ENCODE data around the gene ZCCHC24.

Gene ZCCHC24

DNA sequence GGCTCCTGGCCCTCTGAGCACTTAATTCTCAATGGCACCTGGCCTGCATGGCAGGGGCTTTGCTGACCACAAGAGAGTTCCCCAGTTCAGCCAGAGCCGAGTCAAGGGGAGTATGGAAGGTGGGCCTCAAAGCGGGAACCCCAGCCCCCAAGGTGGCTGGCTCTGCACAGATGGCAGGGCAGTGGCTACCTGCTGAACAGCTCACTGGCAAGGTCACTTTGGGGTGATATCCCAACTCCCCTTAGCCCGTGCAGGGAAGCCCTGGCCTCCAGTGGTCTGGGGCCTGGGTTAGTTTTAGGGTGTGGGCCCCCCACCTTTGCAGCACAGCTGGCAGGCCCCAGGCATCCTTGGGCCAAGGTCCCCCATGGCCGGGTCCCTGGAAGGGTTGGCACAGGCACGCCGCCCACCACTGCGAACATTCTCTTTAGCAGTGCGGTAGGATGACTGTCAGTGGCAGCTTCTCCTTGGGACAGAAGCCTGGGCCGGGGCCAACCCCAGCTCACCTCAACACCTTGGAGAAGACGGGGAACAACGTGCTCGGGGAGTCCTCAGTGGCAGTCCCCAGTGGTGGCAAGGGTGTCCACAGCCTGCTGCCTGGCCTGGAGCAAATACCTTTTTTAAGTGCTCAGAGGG is 61.3 kb downstream of the ZCCHC24 start:
- no peak for DNase-seq (ENCODE audit: low spot score)

DNA sequence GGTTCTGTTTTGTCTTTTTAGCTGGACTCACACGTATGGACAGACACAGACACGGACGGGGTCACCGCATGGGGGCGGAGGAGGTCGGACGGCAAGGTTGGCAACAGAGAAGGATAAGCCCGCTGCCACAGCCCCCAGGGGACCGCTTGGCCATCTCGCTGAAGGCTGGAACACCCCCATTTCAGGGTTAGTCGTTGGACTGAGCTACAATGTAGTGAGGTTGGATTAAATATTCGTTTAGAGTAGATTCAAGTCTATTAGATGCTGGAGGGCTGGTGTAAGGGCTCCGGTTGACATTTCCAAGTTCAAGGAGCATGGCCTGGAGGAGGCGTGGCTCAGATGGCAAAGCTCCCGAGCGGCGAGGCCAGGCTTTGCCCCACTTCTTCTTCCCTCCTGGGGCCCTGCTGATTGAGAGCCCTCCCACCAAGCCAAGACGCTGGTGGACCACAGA is 62.9 kb downstream of the ZCCHC24 start:
- no peak for DNase-seq (ENCODE audit: low spot score)

DNA sequence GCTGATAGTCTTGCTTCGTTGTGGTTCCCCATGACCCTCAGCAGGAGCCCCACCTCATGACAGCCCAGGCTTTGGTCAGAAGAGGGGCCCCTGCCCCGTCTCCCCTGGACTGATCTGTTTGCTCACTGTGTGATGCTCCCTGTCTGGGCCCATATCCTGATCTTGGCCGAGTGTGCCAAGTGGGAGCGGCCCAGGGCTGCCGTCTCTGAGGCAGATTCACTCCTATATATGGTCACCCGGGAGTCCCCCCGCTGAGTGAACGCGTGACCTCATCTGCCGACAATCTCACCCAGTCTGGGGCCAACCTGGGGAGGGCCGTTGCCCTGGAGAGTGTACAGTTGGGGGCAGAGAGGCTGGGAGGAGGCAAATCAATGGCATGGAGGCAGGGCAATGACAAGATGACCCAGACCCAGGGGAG is 63.6 kb downstream of the ZCCHC24 start:
- no peak for DNase-seq (ENCODE audit: low spot score)

DNA sequence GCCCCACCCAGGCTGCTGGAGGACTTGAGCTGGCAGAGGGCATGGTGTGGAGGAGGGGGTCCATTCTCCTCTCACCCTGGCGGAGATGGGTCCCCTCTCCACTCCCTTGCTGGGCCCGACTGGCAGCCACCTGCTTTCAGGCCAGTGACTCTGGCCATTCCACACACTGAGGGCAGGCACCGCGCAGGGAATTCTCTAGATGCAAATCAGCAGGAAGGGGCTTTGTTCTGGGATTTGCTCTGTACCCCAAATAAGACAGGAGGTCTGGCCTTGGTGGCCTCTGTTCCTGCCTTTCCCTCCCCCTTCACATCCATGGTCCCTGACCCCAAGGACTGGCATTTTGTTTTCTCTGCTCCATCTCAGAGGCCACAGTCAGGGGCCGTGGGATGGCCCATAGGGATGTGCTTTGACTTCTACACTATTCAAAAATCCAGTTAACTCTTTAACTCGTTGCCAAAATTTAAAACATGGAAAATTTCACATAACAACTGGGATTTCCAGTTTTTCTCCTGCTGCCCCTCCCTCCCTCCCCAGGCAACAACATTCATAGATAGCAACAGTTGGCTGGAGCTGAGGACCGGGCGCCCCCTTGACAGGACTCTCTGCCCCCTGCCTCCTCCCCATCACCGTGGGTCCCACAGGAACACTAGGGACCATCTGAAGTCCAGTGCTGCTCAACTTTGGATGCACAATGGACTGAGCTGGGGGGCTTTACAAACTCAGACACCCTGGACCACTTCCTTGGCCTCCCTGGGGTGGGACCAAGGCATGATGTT is 64.3 kb downstream of the ZCCHC24 start:
- DNase-seq (ENCODE audit: low spot score) = no peak

DNA sequence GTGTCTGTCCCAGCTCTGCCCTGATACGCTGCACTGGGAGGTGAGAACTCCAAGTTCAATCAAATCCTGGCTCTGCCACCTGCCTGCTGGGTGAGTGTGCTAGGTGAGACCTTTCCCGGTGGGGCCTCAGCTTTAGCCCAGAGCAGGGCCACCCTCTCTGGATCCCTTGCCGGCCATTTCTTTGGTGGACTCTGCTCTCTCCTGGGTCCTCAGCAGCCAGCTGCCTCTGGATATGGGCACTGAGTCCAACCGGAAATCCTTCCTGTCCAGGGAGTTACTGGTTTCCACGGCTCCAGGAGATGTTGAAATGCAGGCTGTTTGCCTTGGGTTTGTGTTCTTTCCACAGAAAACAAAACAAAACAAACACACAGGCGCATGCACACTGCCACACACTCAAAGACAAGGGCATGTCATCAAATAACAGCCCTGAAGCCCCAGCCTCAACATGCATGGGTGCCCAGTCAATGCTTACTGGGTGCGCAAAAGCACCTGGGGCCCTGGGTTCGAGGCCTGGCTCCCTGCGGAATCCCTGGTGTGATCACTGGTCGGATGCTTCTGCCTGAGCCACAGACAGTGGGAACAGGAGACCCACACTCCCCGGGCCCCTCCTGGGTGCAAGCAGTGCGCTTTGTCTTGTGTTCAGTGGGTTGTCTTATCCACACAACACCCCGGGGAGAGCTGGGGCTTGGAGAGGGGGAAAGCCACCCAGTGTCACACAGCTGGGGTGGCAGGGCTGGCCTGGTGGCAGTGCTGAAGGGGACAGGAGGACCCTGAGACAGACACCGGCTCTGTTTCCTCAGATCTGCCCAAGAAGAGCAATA is 65.1 kb downstream of the ZCCHC24 start:
- no peak for DNase-seq (ENCODE audit: low spot score)

DNA sequence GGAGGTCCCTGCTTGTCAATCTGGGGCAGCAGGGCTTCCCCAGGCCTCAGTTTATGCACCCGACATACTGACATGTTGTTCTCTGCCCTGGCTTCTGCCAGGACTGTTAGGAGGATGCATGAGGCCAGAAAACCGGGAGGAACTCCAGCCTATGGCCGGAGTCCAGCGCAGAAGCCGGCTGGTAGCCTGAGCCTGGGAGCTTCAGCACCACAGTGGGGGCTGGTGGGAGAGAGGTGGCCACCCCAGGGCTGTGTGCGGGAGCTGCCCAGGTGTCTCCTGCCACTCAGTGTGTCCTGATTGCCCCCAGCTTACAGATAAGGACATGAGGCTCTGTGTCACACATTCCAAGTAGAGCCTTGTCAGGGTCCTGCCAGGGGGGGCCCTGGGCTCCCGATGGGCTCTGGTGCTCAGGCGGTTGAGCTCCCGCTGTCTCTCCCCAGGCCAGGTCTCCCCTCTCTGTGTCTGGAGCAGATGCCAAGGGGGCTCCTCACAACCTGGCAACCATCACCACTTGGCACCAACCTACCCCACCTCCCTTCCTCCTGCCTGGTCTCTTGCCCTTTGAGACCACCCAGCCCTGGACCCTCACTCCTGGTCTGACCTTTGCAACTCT is 65.8 kb downstream of the ZCCHC24 start:
- no peak for DNase-seq (ENCODE audit: low spot score)

GRCh38 chr10:79378647-79379511 is 66.5 kb downstream of the ZCCHC24 start:
- DNase-seq (ENCODE audit: low spot score) = no peak

- DNase-seq (ENCODE audit: low spot score) = no peak
Measured at GRCh38 chr10:79378383-79378646, 67.1 kb downstream of the ZCCHC24 start.

GRCh38 chr10:79377557-79378382 is 67.7 kb downstream of the ZCCHC24 start:
- DNase-seq (ENCODE audit: low spot score) = no peak

DNA sequence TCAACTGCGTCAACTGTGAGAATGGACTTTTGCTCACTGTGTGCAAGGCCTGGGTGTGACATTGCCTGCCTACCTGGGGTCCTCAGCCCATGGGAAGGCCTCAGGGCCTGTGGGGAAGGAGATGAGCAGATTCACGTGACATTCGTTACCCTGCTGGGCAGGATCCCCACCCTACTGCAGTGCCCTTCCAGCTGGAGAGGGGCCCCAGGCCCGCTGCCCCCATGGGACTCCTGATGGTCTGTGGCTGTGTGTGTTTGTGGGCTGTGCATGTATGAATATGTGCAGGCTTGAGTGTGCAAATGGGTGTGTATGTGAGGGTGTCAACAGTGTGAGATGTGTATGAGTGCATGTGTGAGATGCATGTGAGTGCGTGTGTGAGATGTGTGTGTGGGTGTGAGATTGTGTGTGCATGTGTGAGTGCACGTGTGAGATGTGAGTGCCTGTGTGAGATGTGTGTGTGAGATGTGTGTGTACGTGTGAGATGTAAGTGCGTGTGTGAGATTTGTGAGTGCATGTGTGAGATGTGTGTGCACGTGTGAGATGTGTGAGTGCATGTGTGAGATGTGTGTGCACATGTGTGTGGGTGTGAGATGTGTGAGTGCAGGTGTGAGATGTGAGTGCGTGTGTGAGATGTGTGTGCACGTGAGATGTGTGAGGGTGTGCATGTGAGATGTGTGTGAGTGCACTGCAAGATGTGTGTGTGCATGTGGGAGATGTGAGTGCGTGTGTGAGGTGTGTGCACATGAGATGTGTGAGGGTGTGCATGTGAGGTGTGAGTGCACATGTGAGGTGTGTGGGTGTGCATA is 68.5 kb downstream of the ZCCHC24 start:
- DNase-seq (ENCODE audit: low spot score) = no peak

GRCh38 chr10:79376078-79376628 is 69.3 kb downstream of the ZCCHC24 start:
- no peak for DNase-seq (ENCODE audit: low spot score)

DNA sequence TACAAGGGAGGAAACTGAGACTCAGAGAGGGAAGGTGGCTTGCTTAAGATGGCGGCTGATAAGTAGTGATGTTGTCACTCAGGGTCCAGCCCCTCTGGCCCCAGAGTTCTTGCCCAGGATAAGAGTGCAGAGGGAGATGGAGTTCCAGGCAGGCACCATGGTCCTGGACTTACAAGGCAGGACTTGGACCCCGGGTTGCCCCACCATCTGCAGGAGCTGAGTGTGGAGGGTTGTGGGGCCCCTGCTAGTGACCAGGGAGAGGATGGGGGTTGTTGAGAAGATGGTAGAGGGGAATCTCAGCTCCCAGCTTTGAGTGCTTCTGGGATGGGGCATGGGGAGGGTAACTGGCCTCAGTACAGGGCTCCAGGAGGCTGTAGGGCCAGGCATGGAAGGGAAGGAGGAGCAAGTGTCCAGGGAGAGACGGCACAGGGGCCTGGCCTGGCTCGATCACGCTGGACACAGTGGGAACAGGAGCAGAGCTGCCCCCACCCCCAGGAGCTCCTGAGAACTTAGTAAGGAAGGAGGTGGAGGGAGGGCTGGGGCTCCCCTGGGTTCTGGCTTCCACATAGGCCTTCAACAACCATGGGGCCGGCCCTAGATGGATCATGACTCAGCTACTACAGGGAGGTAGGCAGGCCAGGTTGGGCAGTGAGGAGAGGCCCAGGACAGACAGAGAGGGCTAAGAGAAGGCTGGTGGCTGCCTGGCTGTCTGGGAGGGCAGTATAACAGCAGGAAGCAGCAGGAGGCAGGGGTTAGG is 69.9 kb downstream of the ZCCHC24 start:
- no peak for DNase-seq (ENCODE audit: low spot score)

DNA sequence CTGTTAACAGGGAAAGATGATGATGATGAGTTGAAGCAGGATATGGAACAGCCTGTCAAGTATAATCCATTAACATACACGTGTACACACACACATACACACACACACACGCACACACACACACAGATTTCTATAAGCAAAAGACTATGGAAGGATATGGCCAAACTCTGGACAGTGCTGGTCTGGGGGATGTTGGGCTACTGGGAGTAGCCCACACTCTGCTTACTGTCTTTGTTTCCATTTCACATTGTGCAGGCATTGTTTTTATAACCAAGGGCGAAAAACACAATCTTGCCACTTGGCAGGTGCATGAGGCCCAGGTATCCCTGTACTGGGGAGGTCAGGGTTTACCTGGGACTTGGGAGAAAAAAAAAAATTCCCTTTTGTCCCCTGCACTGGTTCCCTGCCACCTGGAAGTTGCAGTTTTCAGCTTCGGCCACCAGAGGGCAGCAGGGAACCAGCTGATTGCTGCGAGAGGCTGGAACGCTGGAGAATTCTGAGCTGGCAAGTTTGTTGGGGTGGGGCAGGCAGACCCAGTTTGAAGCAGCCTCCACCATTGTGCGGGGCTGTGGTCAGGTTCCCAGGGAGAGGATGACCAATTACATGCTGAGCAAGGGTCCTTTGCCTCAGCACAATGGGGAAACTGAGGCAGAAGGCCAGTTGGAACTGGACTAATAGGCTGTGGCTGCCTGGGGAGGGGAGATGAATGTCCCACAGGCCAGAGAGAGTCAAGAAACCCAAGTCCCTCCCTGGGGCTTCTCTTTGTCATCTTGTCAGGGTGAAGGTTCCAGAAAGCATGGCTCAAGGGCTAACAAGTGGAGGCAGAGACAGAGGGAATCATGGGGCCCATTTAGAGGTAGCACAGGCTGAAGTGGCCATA is 70.9 kb downstream of the ZCCHC24 start:
- peak; percentile 80 for DNase-seq (ENCODE audit: low spot score)

DNA sequence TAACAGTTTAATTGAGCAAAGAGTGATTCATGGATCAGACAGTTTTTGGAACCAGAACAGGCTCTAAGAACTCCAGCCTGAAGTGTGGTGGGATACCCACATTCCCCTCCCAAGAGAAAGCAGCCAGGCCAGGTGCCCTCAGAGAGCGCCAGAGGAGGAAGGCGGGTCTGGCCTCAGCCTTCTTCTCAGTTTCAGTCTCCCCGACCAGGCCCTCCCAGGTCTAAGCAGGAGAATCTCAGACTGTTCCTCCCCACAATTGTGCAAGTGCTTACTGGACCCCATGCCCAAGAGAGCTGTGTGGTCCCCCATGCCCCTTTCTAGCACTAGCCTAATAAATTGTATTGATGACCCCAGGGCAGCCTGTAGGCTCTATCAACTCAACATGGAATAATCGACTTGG is 72.6 kb downstream of the ZCCHC24 start:
- no peak for DNase-seq (ENCODE audit: low spot score)

GRCh38 chr10:79367426-79368189 is 77.8 kb downstream of the ZCCHC24 start:
- DNase-seq (ENCODE audit: low spot score) = no peak

DNA sequence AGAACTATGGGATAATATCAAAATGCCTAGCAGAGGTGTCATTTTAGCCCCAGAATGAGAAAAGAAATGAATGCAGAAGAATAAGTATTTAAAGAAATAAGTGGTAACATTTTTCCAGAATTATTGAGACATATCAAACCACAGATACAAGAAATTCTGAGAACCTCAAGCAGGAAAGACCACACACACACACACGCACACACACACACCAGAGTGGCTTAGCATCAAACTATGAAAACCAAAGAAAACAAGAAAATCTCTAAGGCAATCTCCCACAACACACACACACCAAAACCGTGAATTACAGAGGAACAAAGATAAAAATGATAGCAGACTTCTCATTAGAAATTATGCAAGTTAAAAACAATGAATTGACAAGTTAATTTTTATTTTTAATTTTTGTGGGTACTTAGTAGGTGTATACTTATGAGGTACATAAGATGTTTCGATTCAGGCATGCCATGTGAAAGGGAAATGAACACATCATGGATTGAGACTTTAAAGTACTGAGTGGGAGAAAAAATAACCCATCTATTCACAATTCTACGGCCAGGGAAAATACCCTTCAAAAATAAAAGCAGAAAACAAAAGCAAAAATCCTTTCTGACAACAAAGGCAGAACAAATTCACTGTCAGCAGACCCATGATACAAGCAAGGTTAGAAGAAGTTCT is 83.6 kb downstream of the ZCCHC24 start:
- DNase-seq (ENCODE audit: low spot score) = no peak
